ENCODE measurements around the gene CLSTN1.

Gene CLSTN1

DNA sequence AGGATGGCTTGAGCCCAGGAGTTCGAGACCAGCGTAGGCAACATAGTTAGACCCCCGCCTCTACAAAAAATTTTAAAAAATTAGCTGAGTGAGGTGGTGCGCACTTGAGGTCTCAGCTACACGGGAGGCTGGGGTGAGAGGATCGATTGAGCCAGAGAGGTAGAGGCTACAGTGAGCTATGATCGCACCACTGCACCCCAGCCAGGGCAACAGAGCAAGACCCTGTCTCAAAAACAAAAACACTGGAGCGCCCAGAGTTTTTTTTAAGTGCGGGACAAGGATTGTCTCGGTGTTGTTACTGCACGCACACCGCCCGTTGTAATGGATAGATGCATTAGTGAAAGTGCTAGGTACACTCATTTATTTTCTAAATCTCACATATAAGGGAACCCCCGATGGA lies 135.2 kb downstream of the CLSTN1 start:
- FAIRE-seq, result no peak
- TF ChIP-seq, protein P1, sequence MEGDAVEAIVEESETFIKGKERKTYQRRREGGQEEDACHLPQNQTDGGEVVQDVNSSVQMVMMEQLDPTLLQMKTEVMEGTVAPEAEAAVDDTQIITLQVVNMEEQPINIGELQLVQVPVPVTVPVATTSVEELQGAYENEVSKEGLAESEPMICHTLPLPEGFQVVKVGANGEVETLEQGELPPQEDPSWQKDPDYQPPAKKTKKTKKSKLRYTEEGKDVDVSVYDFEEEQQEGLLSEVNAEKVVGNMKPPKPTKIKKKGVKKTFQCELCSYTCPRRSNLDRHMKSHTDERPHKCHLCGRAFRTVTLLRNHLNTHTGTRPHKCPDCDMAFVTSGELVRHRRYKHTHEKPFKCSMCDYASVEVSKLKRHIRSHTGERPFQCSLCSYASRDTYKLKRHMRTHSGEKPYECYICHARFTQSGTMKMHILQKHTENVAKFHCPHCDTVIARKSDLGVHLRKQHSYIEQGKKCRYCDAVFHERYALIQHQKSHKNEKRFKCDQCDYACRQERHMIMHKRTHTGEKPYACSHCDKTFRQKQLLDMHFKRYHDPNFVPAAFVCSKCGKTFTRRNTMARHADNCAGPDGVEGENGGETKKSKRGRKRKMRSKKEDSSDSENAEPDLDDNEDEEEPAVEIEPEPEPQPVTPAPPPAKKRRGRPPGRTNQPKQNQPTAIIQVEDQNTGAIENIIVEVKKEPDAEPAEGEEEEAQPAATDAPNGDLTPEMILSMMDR (IDR thresholded peaks at IDR 0.05; ENCODE audit: insufficient read depth, missing control alignments), result no peak
- no peak for DNase-seq (ENCODE audit: insufficient read length, low spot score)

DNA sequence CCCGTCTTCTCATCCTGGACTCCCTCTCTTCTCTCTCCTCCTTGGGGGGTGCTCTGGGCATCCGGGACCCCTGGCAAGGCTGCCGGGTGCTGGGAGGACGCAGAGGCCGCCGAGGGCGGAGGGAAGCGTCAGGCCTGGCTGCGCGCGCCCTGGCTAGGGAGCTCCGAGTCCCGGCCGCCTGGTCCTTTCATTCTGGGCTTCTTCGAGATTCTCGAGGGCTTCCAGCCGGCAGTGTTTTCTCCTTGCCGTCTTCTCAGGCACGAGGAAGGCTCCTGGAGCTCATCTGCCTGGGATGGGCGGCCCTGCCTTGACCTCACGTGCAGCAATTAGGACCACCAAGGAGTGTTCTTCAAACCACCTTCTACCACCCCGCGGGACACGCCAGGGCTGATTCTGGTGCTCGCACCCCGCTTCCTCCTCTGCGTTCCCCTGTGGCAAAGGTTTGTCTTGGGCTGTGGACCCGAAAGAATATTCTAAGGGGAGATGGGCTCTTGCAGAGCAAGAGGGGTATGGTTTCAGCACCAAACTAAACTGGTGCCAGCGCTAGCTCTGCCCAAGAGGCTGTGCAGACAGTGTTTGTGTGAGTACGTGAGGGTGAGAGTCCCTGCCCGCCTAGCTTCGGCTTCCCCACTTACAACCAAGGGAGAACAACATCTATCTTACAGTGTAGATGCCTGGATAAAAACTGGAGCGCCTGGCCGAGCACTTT lies 135.7 kb downstream of the CLSTN1 start:
- DNase-seq (ENCODE audit: insufficient read length, low spot score) (no peak), FAIRE-seq (no peak)
- TF ChIP-seq, protein P1 (IDR thresholded peaks at IDR 0.05; ENCODE audit: insufficient read depth, missing control alignments), result no peak

DNA sequence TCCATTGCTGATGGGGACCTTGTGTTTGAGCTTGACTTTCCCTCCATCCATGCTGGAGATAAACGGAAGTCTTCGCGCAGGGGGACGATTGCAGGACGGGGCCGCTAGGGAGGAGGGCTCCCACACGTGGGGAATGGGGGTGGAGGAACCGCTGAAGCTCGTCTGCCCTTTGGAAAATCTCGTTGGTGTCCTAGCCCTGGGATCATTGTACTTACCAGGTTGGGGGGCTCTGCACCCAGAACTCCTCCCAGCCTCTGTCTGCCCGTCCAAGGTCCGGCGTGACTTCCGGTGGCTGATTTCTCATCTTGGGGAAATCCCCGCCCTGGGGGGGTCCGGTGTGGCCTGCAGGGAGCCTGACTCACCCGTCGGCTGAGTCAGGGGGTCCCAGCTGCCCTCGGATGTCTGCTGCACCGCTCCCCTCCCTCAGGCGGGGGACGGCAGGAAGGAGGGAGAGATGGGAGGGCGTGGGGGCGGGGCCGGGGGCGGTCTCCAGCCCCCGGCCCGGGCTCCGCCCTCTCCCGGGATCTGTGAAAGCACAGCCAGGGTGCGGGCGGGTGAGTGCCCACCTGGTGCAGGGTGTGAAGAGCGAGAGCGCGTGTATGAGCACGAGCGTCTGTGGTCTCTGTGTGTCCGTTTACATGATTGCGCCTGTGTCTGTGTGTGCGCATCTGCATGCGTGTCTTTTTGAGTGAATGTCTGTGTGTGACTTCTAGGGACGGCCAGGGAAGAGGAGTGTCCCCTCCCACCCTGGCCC lies 136.5 kb downstream of the CLSTN1 start:
- FAIRE-seq, result no peak
- DNase-seq (ENCODE audit: insufficient read length, low spot score), result peak; percentile 62
- TF ChIP-seq, protein P1 (IDR thresholded peaks at IDR 0.05; ENCODE audit: insufficient read depth, missing control alignments), result no peak

DNA sequence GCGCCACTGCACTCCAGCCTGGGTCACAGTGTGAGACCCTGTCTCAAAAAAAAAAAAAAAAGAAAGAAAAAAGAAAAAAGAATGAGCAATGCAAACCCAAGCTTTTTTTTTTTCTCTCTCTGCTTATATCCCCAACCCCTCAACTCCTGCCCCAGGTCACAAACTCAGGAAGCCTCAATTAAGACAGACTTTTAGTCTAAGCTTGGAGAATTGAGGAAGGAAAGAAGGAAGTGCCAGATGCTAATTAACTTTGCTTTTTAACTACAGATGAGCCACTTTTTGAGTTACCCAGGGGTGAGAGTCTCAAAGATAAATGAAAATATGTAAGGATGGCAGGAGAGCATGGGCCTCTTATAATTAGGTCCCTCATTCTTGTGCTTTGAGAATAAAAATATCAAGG lies 139.0 kb downstream of the CLSTN1 start:
- TF ChIP-seq, protein P1 (IDR thresholded peaks at IDR 0.05; ENCODE audit: insufficient read depth, missing control alignments), result no peak
- DNase-seq (ENCODE audit: insufficient read length, low spot score) (no peak), FAIRE-seq (no peak)

DNA sequence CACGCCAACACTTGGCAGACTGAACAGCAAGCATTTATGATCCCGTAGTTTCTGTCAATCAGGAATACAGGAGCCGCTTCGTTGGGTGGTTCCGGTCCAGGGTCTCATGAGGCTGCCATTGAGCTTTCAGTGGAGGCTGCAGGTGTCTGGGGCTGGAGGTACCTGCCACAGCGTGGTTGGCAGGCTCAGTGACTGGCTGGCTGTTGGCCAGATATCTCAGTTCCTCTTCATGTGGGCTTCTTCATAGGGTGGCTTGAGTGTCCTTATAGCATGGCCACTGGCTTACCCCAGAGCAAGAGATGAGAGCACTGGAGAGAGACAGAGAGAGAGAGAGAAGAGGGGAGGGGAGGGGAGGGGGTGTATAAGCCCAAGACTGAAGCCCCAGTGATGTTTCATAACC lies 142.9 kb downstream of the CLSTN1 start:
- TF ChIP-seq, protein P1 (IDR thresholded peaks at IDR 0.05; ENCODE audit: insufficient read depth, missing control alignments), result no peak
- DNase-seq (ENCODE audit: insufficient read length, low spot score), result no peak
- FAIRE-seq, result no peak

DNA sequence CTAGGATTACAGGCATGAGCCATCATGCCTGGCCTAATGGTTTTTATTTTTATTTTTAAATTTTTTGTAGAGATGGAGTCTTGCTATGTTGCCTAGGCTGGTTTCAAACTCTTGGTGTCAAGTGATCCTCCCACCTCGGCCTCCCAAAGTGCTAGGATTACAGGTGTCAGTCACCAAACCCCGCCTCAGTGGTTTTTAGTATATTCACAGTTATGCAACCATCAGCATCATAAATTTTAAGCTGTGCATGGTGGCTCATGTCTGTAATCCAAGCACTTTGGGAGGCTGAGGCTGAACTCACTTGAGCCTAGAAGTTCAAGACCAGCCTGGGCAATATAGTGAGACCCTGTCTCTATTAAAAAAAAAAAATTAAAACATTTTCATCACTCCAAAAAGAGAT lies 143.7 kb downstream of the CLSTN1 start:
- no peak for FAIRE-seq
- TF ChIP-seq, protein P1 (IDR thresholded peaks at IDR 0.05; ENCODE audit: insufficient read depth, missing control alignments), result no peak
- no peak for DNase-seq (ENCODE audit: insufficient read length, low spot score)

All from D721Med (cell line).